HS-5 (cell line): Measurements from ENCODE around the gene MYCT1.
A peak's percentile ranks its signal among the peaks of the same experiment; 100 is the strongest.

Experiments used
- DNase-seq: peaks from one replicate; pipeline ENCODE4 v3.0.0-alpha.2; 2012; ENCODE audit warnings: low read depth

Gene MYCT1

DNA sequence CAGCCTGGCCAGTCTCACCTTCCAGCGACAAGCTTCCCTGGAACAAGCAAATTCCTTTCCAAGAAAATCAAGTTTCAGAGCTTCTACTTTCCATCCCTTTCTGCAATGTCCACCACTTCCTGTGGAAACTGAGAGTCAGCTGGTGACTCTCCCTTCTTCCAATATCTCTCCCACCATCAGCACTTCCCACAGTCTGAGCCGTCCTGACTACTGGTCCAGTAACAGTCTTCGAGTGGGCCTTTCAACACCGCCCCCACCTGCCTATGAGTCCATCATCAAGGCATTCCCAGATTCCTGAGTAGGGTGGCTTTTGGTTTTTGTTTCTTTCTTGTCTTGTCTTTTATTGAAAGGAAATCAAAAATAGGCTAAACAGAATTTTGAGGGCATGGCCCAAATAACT is 24.3 kb downstream of the MYCT1 start:
- no peak for DNase-seq

GRCh38 chr6:152723398-152723797 is 25.7 kb downstream of the MYCT1 start:
- peak; percentile 61 for DNase-seq

- no peak for DNase-seq
Observed at GRCh38 chr6:152726313-152726712, 28.6 kb downstream of the MYCT1 start.

- no peak for DNase-seq
Observed at GRCh38 chr6:152727507-152727906, 29.8 kb downstream of the MYCT1 start.

DNA sequence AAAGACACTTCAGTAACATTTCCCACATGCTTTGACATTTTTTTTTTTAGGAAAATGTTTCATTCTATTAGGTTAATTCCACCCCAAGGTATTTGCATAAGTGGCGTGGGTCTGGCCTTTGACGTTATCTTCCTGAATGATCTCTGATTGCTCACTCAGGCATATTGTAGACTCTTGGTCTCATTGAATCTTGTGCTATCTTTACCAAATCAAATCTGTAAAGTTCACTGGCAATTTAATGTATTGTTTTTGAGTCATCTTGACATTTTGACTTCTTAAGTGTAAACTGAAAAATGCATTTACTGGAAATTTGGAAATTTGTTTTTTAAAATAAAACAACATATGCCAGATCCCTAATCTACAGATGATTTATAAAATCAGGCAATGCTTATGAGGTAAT is 36.9 kb downstream of the MYCT1 start:
- DNase-seq: no peak

DNA sequence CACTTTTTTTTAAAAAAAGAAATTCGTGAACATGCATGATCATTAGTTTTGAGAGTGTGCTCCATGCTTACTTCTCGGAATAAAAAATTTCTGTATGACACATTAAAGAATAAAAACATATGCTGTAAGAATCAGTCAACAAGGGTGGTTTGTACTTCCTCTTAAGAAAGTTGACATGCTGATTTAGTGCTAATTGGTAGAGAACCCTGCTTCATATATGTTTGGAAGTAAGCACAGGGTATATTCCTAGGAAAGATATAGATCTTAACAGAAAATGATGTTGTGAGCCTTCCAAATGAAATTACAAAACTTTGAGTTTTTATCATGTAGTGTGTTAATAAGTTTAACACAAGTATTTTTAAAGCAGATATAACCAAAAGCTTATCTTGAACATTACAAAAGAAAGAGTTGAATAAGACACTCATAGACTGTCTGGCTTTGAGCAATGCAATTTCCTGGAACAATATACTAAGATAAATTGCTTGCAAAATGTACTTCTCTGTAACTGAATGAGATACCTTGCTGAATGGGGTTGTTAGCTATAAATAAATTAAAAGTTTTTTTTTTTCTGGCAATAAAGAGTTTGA is 39.1 kb downstream of the MYCT1 start:
- DNase-seq: no peak

- DNase-seq: no peak
Observed at GRCh38 chr6:152745509-152746171, 47.9 kb downstream of the MYCT1 start.

DNA sequence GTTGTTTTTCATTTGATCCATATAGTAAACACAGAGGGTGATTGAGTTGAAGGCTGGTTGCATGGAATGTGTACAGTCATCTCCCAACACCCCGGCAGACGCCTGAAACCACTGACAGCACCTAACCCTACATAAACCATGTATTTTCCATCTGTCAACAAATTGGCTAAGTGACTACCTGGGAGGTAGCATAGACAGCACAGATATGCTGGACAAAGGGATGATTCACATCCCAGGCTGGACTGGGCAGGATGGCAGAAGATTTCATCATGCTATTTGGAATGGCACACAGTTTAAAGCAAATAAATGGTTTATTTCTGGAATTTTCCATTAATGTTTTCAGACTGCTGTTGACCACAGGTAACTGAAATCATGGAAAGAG is 48.5 kb downstream of the MYCT1 start:
- peak; percentile 46 for DNase-seq

- no peak for DNase-seq
Observed at GRCh38 chr6:152748843-152749242, 51.1 kb downstream of the MYCT1 start.

GRCh38 chr6:152749336-152749735 is 51.6 kb downstream of the MYCT1 start:
- no peak for DNase-seq

DNA sequence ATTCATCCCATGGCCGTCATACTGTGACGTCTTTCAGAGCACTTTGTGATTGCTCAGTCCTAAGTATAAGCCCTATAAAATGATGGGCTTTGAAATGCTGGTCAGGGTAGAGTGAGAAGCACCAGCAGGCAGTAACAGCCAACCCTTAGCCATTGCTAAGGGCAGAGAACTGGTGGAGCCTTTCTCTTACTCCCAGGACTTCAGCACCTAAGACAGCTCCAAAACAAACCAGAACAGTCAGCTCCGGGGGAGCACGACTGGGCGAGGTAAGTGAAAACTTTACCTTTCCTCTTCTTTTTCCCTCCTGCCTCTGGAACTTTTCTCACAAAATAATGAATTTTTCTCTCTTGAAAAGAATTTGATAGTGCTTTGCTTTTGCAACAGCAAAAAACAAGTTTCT is 53.0 kb downstream of the MYCT1 start, which contains the start of gene VIP:
Gene VIP, plus strand, starts transcription at position 104 of the 400 bp plus-strand sequence. CDS start 1,381 bp downstream, outside the sequence.
- DNase-seq: no peak

DNA sequence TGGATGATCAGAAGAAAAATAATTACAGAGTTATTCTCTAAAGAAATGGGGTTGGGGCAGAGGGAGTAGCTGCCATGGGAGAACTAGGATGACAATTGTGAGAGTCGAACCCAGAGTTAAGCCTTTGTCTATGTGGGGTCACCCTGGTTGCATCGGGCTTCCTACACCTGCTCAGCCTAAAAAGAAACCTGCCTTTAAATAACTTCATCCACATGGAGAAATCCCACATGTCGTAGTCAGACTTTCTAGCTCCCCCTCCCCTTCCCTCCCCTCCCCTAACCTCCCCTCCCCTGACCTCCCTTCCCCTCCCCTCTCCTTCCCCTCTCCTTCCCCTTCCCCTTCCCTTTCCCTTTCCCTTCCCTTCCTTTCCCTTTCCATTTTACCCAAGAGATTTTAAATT is 67.6 kb downstream of the MYCT1 start:
- DNase-seq: no peak

DNA sequence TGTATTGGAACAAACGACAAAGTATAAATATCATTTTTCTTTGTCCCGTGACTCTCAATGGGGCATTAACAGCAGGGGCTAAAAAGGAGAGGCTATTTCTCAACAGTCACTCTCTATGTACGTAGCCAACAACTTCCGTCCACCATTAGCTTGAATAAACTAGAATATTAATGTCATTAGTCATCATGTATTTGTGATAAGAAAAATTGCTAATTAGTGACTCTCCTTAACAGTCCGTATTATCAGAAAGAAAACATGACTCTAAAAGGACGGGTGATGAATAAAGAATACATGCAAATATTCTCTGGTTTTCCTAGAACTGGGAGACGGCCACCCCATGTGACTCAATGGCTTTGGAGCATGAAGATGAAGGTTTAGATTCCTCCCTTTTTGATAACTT is 71.5 kb downstream of the MYCT1 start:
- no peak for DNase-seq

DNA sequence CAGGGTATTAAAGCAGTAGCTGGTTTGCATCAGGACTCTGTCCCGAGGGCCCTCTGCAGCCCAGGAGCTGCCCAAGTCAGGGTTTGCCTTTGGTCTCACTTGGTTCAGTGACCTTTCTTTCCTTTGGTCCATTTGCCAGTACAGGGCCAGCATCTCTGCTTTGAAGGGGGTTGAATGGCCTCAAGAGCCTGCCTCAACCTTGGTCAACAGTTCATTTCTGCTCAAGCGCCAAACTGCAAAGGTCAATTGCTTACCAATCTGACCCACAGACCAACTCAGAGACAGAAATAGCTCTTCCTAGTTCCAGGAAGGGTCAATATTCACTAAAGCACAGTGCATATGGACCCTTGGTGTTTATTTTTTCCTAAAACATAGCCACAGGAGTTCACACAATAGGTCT is 72.3 kb downstream of the MYCT1 start:
- no peak for DNase-seq

DNA sequence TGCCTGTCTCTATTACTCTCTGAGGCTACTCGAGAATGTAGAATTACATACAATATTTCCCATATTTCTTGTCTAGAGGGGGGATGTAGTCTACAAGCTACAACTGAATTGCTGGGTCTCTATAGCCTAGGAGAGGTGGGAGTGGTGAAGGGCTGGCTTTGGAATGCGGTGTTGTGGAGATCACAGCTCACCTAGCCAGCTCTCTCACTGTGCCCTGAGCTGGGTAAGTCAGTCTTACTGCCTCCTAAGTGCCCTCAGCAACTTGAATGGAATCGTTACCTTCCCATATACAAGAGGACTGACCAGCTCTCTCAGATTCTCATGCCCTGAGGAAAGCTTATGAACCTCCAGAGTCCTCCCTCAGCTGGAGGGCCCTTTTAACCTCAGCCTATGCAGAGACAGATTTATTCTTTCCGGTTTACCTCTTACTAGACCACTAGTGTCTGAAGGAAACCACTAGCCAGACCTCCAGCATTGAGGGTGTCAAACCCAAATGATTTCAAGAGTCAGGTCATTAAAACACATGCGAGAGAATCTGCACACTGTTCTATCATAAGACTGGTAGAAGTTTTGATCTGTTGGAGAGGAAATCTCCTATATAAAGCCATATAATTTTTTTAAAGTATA is 73.5 kb downstream of the MYCT1 start:
- no peak for DNase-seq
